Ureter (tissue), 1 donor: ENCODE data around the gene DHCR24. TPM values are rescaled to one million over a fixed set of nuclear protein-coding genes. Genes with fewer than 3 reads are reported as not detected.

ENCODE experiments used
- DNase-seq: peaks from one replicate; pipeline ENCODE4 v3.0.0-alpha.2; 2020; ENCODE audit warnings: low spot score
- total RNA-seq: library from RNA; stranded (reverse); gene quantifications from one replicate; pipeline ENCODE4 v1.2.4, GENCODE V29; 2023
- donor health status: DM: yes; HTN: yes; CAD: no.

DHCR24 gene
- total RNA-seq, 1 donor from 2014 or later: 190 TPM

DNA sequence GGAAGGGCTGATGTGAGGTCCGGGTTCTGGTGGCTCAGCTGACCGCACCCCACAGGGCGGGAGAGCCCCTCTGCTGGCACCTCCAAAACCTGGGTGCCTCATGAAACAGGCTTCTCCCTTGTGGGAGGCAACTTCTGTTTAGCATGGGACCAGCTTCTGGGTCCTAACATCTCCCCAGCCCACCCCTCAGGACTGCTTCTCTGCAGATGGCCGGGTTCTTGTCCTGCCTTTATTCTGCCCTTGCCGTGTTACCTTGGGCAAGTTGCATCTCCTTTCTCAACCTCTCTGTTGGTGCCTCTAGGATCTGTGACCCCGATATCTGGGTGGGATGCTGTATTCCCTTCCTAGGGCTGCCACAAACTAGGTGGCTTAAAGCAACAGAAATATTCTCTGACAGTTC is 70.9 kb downstream of the DHCR24 start:
- peak; percentile 24 for DNase-seq

DNA sequence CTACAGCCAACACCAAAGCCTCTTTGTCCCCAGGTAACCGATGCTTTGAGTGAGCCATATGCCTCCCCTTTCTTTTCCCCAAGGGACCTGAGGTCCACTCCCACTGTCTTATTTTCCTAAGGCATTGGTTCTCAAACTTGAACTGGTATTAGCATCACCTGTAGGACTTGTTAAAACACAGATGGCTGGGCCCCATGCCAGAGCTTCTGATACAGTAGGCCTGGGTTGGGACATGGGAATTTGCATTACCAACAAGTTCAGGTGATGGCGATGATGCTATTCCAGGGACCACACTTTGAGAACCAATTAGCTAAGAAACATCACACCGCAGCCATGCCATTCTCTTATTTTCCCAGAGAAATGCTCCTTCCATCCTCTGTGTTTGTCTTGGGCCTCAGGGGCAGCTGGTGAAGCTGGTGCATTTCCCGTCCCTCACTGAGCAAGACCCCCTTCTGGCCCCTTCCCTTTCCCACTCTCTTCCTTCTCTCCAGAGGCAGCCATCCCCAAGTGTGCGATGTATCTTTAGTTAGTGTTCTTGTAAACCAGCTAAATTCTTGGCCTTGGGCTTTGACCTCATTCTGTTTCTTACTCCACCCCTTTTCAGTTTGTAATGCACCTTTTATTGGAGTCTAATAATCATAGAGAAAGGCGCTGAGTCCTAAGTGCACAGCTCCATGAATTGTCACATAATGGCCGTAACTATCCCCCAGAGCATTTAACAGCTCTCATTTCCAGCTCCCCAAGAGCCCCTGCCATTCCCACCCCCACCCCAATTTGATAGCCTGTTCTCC is 71.7 kb downstream of the DHCR24 start:
- DNase-seq: peak; percentile 41

- peak; percentile 33 for DNase-seq
Observed at GRCh38 chr1:54814571-54814970, 72.4 kb downstream of the DHCR24 start.

- DNase-seq: peak; percentile 32
Observed at GRCh38 chr1:54814126-54814498, 72.9 kb downstream of the DHCR24 start.

DNA sequence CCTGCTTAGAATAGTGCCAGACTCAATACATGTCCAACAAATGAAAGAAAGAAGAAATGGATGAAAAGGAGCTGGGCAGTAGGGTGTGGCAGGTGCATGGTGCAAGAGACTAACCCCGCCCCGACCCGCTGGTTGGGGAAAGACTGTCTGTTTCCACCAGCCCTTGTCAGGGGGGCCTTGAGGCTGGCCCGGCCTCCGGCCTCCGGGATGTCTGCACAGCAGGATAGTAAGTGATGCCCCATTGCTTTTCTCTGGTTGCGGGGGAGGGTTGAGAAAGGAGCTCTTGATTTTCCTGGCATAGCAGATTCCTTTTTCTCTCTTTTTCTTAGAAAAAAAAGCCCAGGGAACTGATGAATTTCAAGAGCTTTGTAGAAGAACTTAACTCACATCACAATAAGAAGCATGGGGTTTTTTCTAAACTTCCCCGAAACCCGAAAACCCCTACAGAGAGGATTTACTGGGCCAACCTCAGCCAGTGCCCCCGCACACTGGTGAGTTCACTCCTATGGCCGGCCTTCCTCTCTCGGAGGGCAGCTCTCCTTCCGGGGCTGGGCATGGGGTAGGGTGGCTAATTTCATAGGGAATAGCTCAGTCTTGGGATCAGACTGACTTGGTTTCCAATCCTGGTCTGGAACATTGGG is 73.4 kb downstream of the DHCR24 start:
- peak; percentile 36 for DNase-seq

DNA sequence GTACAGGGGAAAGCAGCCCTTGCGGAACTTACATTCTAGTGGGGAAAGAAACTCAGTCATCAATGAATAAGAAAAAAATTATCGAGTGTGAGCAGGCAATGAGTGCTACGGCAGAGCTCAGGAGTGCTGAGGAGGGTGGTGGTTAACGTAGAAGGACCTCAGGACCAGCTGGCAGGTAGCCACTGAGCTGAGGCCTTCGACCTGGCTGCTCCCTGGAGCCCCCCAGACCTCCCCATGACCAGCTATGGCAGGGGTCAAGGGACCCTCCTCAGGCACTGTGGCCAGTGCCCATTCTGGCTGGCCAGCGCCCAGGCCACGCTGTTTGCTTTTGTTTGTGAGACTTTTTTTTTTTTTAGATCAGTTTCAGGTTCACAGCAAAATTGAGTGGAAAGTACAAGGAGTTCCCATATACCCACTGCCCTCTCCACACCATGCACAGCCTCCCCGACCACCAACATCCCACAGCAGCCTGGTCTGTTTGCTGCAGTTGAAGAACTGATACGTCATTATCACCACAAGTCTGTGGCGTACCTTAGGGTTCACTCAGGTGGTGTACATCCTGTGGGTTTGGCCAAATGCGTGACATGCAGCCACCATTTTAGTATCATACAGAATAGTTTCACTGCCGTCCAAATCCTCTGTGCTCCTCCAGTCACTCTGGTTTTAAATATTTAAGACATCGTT is 74.1 kb downstream of the DHCR24 start:
- peak; percentile 29 for DNase-seq

GRCh38 chr1:54811739-54812655 is 75.0 kb downstream of the DHCR24 start:
- DNase-seq: peak; percentile 38

DNA sequence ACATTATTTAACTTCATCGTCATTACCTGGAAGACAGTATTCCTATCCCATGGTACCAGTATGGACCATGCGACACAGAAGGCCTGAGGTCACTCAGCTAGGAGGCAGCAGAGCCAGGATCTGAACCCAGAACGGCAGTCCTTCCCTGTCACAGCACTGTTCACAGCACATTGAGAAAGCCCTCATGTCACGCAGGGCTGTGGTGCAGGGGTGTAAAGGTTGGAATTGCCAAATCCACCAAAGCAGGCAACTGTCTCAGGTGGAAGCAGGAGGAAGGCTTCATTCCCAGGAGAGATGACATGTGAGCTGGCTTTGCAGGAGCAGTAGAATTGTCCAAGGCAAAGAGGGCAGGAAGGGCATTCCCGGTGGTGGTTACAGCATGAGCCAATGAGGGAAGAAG is 75.9 kb downstream of the DHCR24 start:
- DNase-seq: peak; percentile 22

- DNase-seq: peak; percentile 66
Observed at GRCh38 chr1:54810153-54810942, 76.6 kb downstream of the DHCR24 start.

- DNase-seq: peak; percentile 27
Observed at GRCh38 chr1:54809496-54810074, 77.4 kb downstream of the DHCR24 start.

DNA sequence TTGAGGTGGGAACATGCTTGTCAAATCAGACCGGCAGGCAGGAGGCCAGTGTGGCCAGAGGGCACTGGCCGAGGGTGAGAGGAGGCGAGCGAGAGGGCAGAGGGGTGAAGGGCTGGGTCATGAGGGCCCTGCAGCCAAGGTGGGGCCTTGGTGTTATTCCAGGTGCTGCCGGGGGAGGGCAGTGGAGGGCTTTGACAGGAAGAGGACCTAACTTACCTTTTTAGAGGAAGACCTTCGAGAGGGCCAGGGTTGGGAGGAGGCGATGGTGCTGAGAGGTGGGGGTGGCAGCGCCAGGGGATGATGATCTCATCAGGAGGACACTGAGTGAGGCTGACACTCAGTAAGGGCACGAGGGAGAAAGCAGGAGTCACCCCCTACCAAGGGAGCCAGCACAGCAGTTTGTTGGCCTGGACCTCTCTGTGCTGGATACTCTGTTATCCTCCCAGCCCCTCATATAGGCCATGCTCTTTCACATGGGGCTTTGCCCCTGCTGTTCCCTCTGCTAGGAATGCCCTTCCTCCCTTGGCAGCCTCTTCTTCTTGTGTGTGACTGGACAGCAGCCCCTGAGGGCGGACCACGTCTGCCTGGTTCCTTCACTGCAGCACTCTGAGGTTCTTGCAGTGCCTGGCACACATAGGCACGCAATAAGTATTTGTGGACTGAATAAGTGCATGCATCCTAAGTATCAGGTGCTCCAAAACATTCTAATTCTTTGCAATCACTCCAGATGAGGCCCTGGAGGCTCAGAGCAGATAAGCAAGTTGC is 78.4 kb downstream of the DHCR24 start:
- DNase-seq: peak; percentile 25

GRCh38 chr1:54807756-54808155 is 79.2 kb downstream of the DHCR24 start:
- DNase-seq: peak; percentile 37

DNA sequence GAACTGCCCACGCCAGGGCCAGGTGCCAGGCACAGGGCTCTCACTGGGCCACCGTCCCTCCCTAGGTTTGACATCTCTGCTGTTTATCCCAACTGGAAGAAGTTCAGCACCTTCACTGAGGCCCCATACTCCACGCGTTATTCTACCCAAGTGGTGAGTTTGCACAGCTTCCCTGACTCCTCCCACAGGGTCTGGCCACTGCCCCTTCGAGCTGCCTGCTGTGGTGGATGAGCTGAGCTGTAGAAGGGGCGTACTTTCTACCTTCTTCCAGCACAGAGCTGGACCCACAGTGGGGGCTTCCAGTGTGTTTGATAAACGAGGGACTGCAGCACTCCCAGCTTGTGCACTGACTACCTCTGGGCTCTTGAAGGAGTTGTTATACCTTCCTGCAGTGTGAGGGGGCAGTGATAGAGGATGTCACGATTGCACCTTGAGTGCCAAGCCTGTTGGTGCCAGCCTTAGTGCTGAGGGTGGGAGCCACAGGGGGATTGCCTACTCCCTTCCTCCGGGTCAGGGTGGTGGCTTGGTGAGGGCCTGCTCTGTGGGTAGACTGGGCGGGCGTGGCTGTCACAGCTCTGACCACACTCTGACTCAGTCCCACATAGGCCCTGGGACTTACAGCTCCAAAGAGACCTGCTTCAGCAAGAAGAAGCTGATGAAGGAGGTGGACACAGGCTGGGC is 79.9 kb downstream of the DHCR24 start:
- DNase-seq: peak; percentile 41

- peak; percentile 32 for DNase-seq
Observed at GRCh38 chr1:54805981-54806381, 81.0 kb downstream of the DHCR24 start.

- DNase-seq: peak; percentile 5
Observed at GRCh38 chr1:54805466-54805865, 81.5 kb downstream of the DHCR24 start.

GRCh38 chr1:54804471-54805132 is 82.4 kb downstream of the DHCR24 start:
- DNase-seq: no peak

GRCh38 chr1:54803761-54804470 is 83.1 kb downstream of the DHCR24 start:
- no peak for DNase-seq
